ENCODE measurements around the gene HDAC10.

HDAC10 gene

GRCh38 chr22:50256258-50256862 is 5.3 kb upstream of the HDAC10 start:
- DNase-seq (ENCODE audit: low spot score): no peak

- DNase-seq (ENCODE audit: low spot score): no peak
These were observed 4.5 kb upstream of the HDAC10 start for GRCh38 chr22:50255607-50256006.

GRCh38 chr22:50255099-50255498 is 4.0 kb upstream of the HDAC10 start:
- DNase-seq (ENCODE audit: low spot score): no peak

- no peak for DNase-seq (ENCODE audit: low spot score)
These were observed 2.9 kb upstream of the HDAC10 start for GRCh38 chr22:50253941-50254340.

GRCh38 chr22:50253046-50253915 is 2.2 kb upstream of the HDAC10 start:
- no peak for DNase-seq (ENCODE audit: low spot score)

- DNase-seq (ENCODE audit: low spot score): peak; percentile 73
These were observed 1.3 kb upstream of the HDAC10 start for GRCh38 chr22:50252082-50253045.

GRCh38 chr22:50251477-50252081 is 514 bp upstream of the HDAC10 start:
- DNase-seq (ENCODE audit: low spot score): no peak

GRCh38 chr22:50250249-50250554 is 863 bp downstream of the HDAC10 start:
- DNase-seq (ENCODE audit: low spot score): no peak

GRCh38 chr22:50249341-50250248 is 1.5 kb downstream of the HDAC10 start:
- DNase-seq (ENCODE audit: low spot score): no peak

GRCh38 chr22:50248196-50249081 is 2.6 kb downstream of the HDAC10 start:
- DNase-seq (ENCODE audit: low spot score): no peak

- no peak for DNase-seq (ENCODE audit: low spot score)
These were observed 3.3 kb downstream of the HDAC10 start for GRCh38 chr22:50247748-50248147.

GRCh38 chr22:50246242-50247175 is 4.6 kb downstream of the HDAC10 start:
- DNase-seq (ENCODE audit: low spot score): no peak

GRCh38 chr22:50245214-50246072 is 5.6 kb downstream of the HDAC10 start:
- DNase-seq (ENCODE audit: low spot score): no peak

- peak; percentile 94 for DNase-seq (ENCODE audit: low spot score)
These were observed 6.4 kb downstream of the HDAC10 start, which contains the start of gene TUBGCP6 for GRCh38 chr22:50244420-50245213. TUBGCP6 (minus strand) TSS chr22:50245023; CDS start chr22:50244459, 564 bp downstream.

- peak; percentile 55 for DNase-seq (ENCODE audit: low spot score)
These were observed 7.2 kb downstream of the HDAC10 start for GRCh38 chr22:50243685-50244419.

GRCh38 chr22:50242406-50242949 is 8.6 kb downstream of the HDAC10 start:
- DNase-seq (ENCODE audit: low spot score): peak; percentile 36
